ENCODE measurements around the gene JMJD6.

DNA sequence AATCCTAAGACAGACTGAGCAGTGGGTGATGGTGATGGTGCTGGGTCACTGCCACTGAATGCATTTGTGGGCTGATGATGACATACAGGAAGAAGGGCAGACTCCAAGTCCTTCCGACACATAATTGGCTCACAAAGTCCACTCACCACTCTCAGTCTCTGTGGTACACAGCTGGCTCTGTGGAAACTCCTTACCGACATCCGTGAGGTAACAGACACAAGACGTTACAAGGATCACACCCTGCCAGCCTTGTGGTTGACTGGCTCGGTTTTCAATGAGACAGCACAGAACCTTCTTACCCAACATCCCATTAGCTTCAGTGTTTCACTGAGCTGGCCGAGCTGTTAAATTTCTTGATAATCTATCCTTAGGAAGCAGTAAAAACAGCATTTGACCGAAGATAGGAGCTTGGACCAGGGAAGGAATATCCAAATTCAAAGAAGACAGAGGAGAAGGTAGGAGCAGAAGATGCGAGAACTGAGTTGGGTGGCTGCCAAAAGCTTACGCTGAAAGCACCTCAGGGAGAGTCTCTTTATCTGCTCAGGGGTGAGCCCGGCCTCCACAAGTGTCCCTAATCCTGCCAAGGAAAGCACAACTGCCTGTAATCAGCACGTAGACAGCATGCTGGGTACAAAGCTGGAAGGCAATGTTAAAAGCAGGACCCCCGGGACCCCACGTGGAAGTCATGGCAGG, 10.1 kb downstream of the JMJD6 start:
- TF ChIP-seq, protein P1, sequence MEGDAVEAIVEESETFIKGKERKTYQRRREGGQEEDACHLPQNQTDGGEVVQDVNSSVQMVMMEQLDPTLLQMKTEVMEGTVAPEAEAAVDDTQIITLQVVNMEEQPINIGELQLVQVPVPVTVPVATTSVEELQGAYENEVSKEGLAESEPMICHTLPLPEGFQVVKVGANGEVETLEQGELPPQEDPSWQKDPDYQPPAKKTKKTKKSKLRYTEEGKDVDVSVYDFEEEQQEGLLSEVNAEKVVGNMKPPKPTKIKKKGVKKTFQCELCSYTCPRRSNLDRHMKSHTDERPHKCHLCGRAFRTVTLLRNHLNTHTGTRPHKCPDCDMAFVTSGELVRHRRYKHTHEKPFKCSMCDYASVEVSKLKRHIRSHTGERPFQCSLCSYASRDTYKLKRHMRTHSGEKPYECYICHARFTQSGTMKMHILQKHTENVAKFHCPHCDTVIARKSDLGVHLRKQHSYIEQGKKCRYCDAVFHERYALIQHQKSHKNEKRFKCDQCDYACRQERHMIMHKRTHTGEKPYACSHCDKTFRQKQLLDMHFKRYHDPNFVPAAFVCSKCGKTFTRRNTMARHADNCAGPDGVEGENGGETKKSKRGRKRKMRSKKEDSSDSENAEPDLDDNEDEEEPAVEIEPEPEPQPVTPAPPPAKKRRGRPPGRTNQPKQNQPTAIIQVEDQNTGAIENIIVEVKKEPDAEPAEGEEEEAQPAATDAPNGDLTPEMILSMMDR (optimal IDR thresholded peaks at IDR 0.05 in 1 of 3, IDR thresholded peaks at IDR 0.05 in 1 of 3, conservative IDR thresholded peaks at IDR 0.05 in 1 of 3; ENCODE audit: extremely low read depth in 1 of 3, insufficient read depth in 2 of 3, low read length in 3 of 3): no peak
- TF ChIP-seq EZH2 (IDR thresholded peaks at IDR 0.05; ENCODE audit: low read length): no peak
